GM23338 (cell line): ENCODE data around the gene PTPRR. TPM values are rescaled to one million over a fixed set of nuclear protein-coding genes. Genes with fewer than 3 reads are reported as not detected.

Source experiments
- ATAC-seq: fragments of 200-7000 bp; cut with Tn5 transposase; 3 replicates; pipeline ENCODE4 v1.9.1; 2020
- DNase-seq: peaks from one replicate; pipeline ENCODE4 v3.0.0-alpha.2; 2015; ENCODE audit warnings: low spot score
- H2AFZ ChIP-seq: fragments of 200-600 bp; sonication (generic); 2 replicates; pipeline ENCODE4 v1.8.0; 2016; ENCODE audit warnings: antibody characterized with exemption, mild to moderate bottlenecking, moderate library complexity
- H3F3A ChIP-seq: fragments of 200-600 bp; sonication (generic); replicated peaks from 2 replicates; pipeline ENCODE4 v1.8.0; 2017; ENCODE audit warnings: antibody characterized with exemption, mixed run types, low read depth
- H3K27ac ChIP-seq: fragments of 200-600 bp; sonication (generic); 2 replicates; pipeline ENCODE4 v1.6.1; 2016; ENCODE audit warnings: low read depth
- H3K27me3 ChIP-seq: fragments of 200-600 bp; sonication (generic); 2 replicates; pipeline ENCODE4 v1.8.0; 2016; ENCODE audit warnings: mild to moderate bottlenecking, mixed run types, moderate library complexity; ENCODE audit not compliant: insufficient read depth
- H3K36me3 ChIP-seq: fragments of 200-600 bp; sonication (generic); 2 replicates; pipeline ENCODE4 v1.8.0; 2016; ENCODE audit warnings: mild to moderate bottlenecking; ENCODE audit not compliant: insufficient read depth
- H3K4me1 ChIP-seq: fragments of 200-600 bp; sonication (generic); 2 replicates; pipeline ENCODE4 v1.8.0; 2016; ENCODE audit warnings: mild to moderate bottlenecking, moderate library complexity; ENCODE audit not compliant: insufficient read depth
- H3K4me2 ChIP-seq: fragments of 200-600 bp; sonication (generic); 2 replicates; pipeline ENCODE4 v1.7.1; 2017; ENCODE audit warnings: mixed run types
- H3K4me3 ChIP-seq: fragments of 200-600 bp; sonication (generic); 2 replicates; pipeline ENCODE4 v1.6.1; 2016; ENCODE audit warnings: mixed run types
- H3K79me2 ChIP-seq: fragments of 200-600 bp; sonication (generic); replicated peaks from 2 replicates; pipeline ENCODE4 v1.8.0; 2017; ENCODE audit warnings: mild to moderate bottlenecking; ENCODE audit not compliant: insufficient read depth
- H3K9me2 ChIP-seq: fragments of 200-600 bp; sonication (generic); 2 replicates; pipeline ENCODE4 v1.8.0; 2017; ENCODE audit not compliant: insufficient read depth
- H4K20me1 ChIP-seq: fragments of 200-600 bp; sonication (generic); replicated peaks from 2 replicates; pipeline ENCODE4 v1.8.0; 2017; ENCODE audit warnings: mild to moderate bottlenecking; ENCODE audit not compliant: insufficient read depth
- H3K27ac Mint-ChIP-seq: 2 replicates; pipeline ENCODE4 v1.8.0; 2020; ENCODE audit warnings: inconsistent platforms, mild to moderate bottlenecking, moderate library complexity, mixed read lengths
- H3K27me3 Mint-ChIP-seq: 3 replicates; pipeline ENCODE4 v1.8.0; 2022; ENCODE audit warnings: low read depth, mild to moderate bottlenecking, moderate library complexity, mixed read lengths, inconsistent platforms; ENCODE audit not compliant: insufficient read depth, poor library complexity
- H3K36me3 Mint-ChIP-seq: 3 replicates; pipeline ENCODE4 v1.8.0; 2021; ENCODE audit warnings: low read depth, mild to moderate bottlenecking, inconsistent platforms, moderate library complexity, mixed read lengths
- H3K4me1 Mint-ChIP-seq: 3 replicates; pipeline ENCODE4 v1.8.0; 2020; ENCODE audit warnings: mild to moderate bottlenecking, inconsistent platforms, mixed read lengths
- H3K4me3 Mint-ChIP-seq: 3 replicates; pipeline ENCODE4 v1.8.0; 2021; ENCODE audit warnings: moderate library complexity, mild to moderate bottlenecking, inconsistent platforms, mixed read lengths
- H3K9me3 Mint-ChIP-seq: 3 replicates; pipeline ENCODE4 v1.8.0; 2020; ENCODE audit warnings: moderate library complexity, mild to moderate bottlenecking, inconsistent platforms, mixed read lengths
- CREB1 ChIP-seq: fragments of 250-450 bp; sonication (Bioruptor Pico); IDR thresholded peaks from 2 replicates; pipeline ENCODE4 v1.5.0; 2020; ENCODE audit warnings: low read depth, mild to moderate bottlenecking, moderate library complexity
- CTCF ChIP-seq, 2 experiments: fragments of 200-600 bp in 1 of 2; sonication (generic) in 1 of 2; conservative IDR thresholded peaks; 2 replicates each; pipeline versions ENCODE4 v1.5.1 to v1.6.1; 2016 to 2017; ENCODE audit warnings: antibody characterized with exemption in 2 of 2, low read depth in 2 of 2, mild to moderate bottlenecking in 2 of 2, moderate library complexity in 1 of 2
- ETS1 ChIP-seq: IDR thresholded peaks from 2 replicates; pipeline ENCODE4 v1.6.1; 2016; ENCODE audit warnings: antibody characterized with exemption
- EZH2 ChIP-seq: fragments of 200-600 bp; sonication (generic); IDR thresholded peaks from one replicate; pipeline ENCODE4 v1.8.0; 2017; ENCODE audit warnings: antibody characterized with exemption, mild to moderate bottlenecking, low read depth; ENCODE audit not compliant: unreplicated experiment
- EZH2phosphoT487 ChIP-seq: fragments of 200-600 bp; sonication (generic); IDR thresholded peaks from one replicate; pipeline ENCODE4 v1.8.1; 2018; ENCODE audit warnings: antibody characterized with exemption; ENCODE audit not compliant: unreplicated experiment
- JUNB ChIP-seq: IDR thresholded peaks from one replicate; pipeline ENCODE4 v1.6.1; 2016; ENCODE audit warnings: antibody characterized with exemption; ENCODE audit not compliant: unreplicated experiment
- NANOG ChIP-seq: IDR thresholded peaks from 2 replicates; pipeline ENCODE4 v1.6.1; 2016; ENCODE audit warnings: antibody characterized with exemption, borderline replicate concordance
- POLR2AphosphoS5 ChIP-seq: IDR thresholded peaks from 2 replicates; pipeline ENCODE4 v1.6.1; 2016; ENCODE audit warnings: antibody characterized with exemption, low read depth
- REST ChIP-seq: IDR thresholded peaks from one replicate; pipeline ENCODE4 v1.6.1; 2018; ENCODE audit warnings: antibody characterized with exemption; ENCODE audit not compliant: unreplicated experiment
- STAT1 ChIP-seq: IDR thresholded peaks from one replicate; pipeline ENCODE4 v1.6.1; 2016; ENCODE audit warnings: antibody characterized with exemption; ENCODE audit not compliant: unreplicated experiment
- ZNF114 ChIP-seq: fragments of 250-450 bp; sonication (Bioruptor Pico); IDR thresholded peaks from 2 replicates; pipeline ENCODE4 v1.5.0; 2020; ENCODE audit warnings: mild to moderate bottlenecking, moderate library complexity
- ZNF331 ChIP-seq: fragments of 250-450 bp; sonication (Bioruptor Pico); IDR thresholded peaks from 2 replicates; pipeline ENCODE4 v1.5.0; 2020; ENCODE audit warnings: low read depth, mild to moderate bottlenecking, moderate library complexity
- ZNF462 ChIP-seq: fragments of 250-450 bp; sonication (Bioruptor Pico); IDR thresholded peaks from 2 replicates; pipeline ENCODE4 v1.5.0; 2020; ENCODE audit warnings: mild to moderate bottlenecking, moderate library complexity
- polyA plus RNA-seq: library from polyadenylated mRNA; unstranded; fragments of >200 nt; fragmentation: Nextera tagmentation; extraction: Ambion mirVana; gene quantifications from 2 replicates; pipeline ENCODE4 v1.2.1, GENCODE V29; 2016
- total RNA-seq: library from RNA; depleted of rRNA; stranded (reverse); fragments of >200 nt; shearing (Covaris generic); gene quantifications from 2 replicates; pipeline ENCODE4 v1.2.3, GENCODE V29; 2014

The PTPRR gene
- total and polyA plus RNA-seq, 2 experiments from 2014 or later, result 0.26 to 0.76 TPM

GRCh38 chr12:70787612-70788011 is 132.9 kb downstream of the PTPRR start:
- H3K27ac Mint-ChIP-seq, result no peak overlapping the region
- DNase-seq, result no peak
- TF ChIP-seq CREB1 (CRISPR knock-in tag) (no peak), REST (no peak), CTCF (conservative IDR thresholded peaks at IDR 0.05; ENCODE audit: low read depth in 2 of 2) (no peak), EZH2 (no peak), JUNB (no peak), ETS1 (no peak), ZNF114 (CRISPR knock-in tag) (no peak), ZNF331 (CRISPR knock-in tag) (no peak), POLR2AphosphoS5 (no peak), ZNF462 (no peak), STAT1 (no peak), NANOG (no peak), EZH2phosphoT487 (no peak)
- Histone ChIP-seq H3K9me2 (peaks cover 4% of the 10 kb centered on the region), H3K4me1 (peaks cover 6% of the 10 kb centered on the region; the same call in 1 of the 2 replicates), H4K20me1 (no peaks in the 10 kb centered on the region), H3K27me3 (no peaks in the 10 kb centered on the region), H2AFZ (no peak overlapping the region), H3K36me3 (no peaks in the 10 kb centered on the region), H3K79me2 (no peaks in the 10 kb centered on the region), H3F3A (no peaks in the 10 kb centered on the region), H3K27ac (no peak overlapping the region), H3K4me2 (no peak overlapping the region), H3K4me3 (no peak overlapping the region)
- ATAC-seq, result no peak
- peaks cover 5% of the 10 kb centered on the region; the same call in 2 of the 3 replicates for H3K36me3 Mint-ChIP-seq
- peaks cover 7% of the 10 kb centered on the region for H3K4me1 Mint-ChIP-seq
- peaks cover 8% of the 10 kb centered on the region for H3K9me3 Mint-ChIP-seq
- no peak overlapping the region for H3K4me3 Mint-ChIP-seq
- H3K27me3 Mint-ChIP-seq, result no peaks in the 10 kb centered on the region
